Gastroesophageal sphincter (tissue), 4 donors: ENCODE measurements around the gene CEP135. TPM values are rescaled to one million over a fixed set of nuclear protein-coding genes. Genes with fewer than 3 reads are reported as not detected.

Experiments
- ATAC-seq: fragments of 150-250 bp; one replicate; pipeline ENCODE4 v1.9.1; 2016; ENCODE audit warnings: mild to moderate bottlenecking, moderate library complexity
- H3K27ac ChIP-seq, 4 donors: fragments of 200-600 bp; sonication (generic) in 3 of 4; 1 replicate in 3 of 4; 2 replicates in 1 of 4; pipeline ENCODE4 v1.5.1; 2016 to 2019
- H3K27me3 ChIP-seq: fragments of 200-600 bp; sonication (generic); one replicate; pipeline ENCODE4 v1.5.1; 2019
- H3K36me3 ChIP-seq, 2 donors: fragments of 200-600 bp; sonication (generic); one replicate each; pipeline ENCODE4 v1.5.1; 2019; ENCODE audit warnings: control low read depth in 1 of 2
- H3K4me1 ChIP-seq, 3 donors: fragments of 200-600 bp; sonication (generic); 1 replicate in 2 of 3; 2 replicates in 1 of 3; pipeline ENCODE4 v1.5.1; 2016 to 2019; ENCODE audit warnings: control low read depth in 2 of 3
- H3K4me3 ChIP-seq, 2 donors: fragments of 200-600 bp; sonication (generic); one replicate each; pipeline ENCODE4 v1.5.1; 2019; ENCODE audit warnings: mild to moderate bottlenecking in 1 of 2, moderate library complexity in 1 of 2
- H3K9me3 ChIP-seq, 3 donors: fragments of 200-600 bp; sonication (generic); one replicate each; pipeline ENCODE4 v1.5.1; 2017 to 2019; ENCODE audit warnings: control low read depth in 2 of 3
- CTCF ChIP-seq, 4 experiments: fragments of 200-600 bp in 2 of 4; fragments of 450-650 bp in 2 of 4; sonication (generic) in 1 of 4; IDR thresholded peaks; one replicate each; pipeline ENCODE4 v1.5.1; 2017 to 2019; ENCODE audit warnings: antibody characterized with exemption in 4 of 4, mild to moderate bottlenecking in 2 of 4, moderate library complexity in 2 of 4
- EP300 ChIP-seq: sonication (generic); formaldehyde crosslinking; IDR thresholded peaks from one replicate; pipeline ENCODE4 v1.6.1; 2017; ENCODE audit warnings: antibody characterized with exemption, mild to moderate bottlenecking
- POLR2A ChIP-seq, 2 donors: fragments of 450-650 bp; IDR thresholded peaks; one replicate each; pipeline ENCODE4 v1.6.1; 2017; ENCODE audit warnings: antibody characterized with exemption in 2 of 2, mild to moderate bottlenecking in 2 of 2, moderate library complexity in 1 of 2
- POLR2AphosphoS5 ChIP-seq: sonication (generic); formaldehyde crosslinking; IDR thresholded peaks from one replicate; pipeline ENCODE4 v1.6.1; 2017; ENCODE audit warnings: antibody characterized with exemption
- WGBS, 2 donors: methylation state at CpG; one replicate each; pipeline ENCODE4 v1.1.5; 2018; ENCODE audit warnings: low coverage in 1 of 2; 5-methylcytosine and 5-hydroxymethylcytosine counted together
- total RNA-seq, 4 donors: library from RNA; depleted of rRNA; stranded (reverse); fragments of >200 nt; gene quantifications; one replicate each; pipeline ENCODE4 v1.1.0, GENCODE V29; 2016

Gene CEP135
- total RNA-seq, 4 donors from 2014 or later, result 4.5 to 5.3 (median 4.7) TPM

- H3K27ac ChIP-seq, result no peak overlapping the region
- H3K4me1 ChIP-seq, result no peaks in the 10 kb centered on the region
- H3K36me3 ChIP-seq, result peaks cover 0 to 7% of the 10 kb centered on the region in 2 donors
- TF ChIP-seq POLR2AphosphoS5, result no peak
- no peak for TF ChIP-seq POLR2A (IDR thresholded peaks at IDR 0.05)
- no peak for TF ChIP-seq EP300
- no peak for ATAC-seq
- WGBS, 2 donors, result 55 to 83% methylated on average over 2 of the region's 2 CpGs
- no peak overlapping the region for H3K4me3 ChIP-seq
- H3K27me3 ChIP-seq, result no peaks in the 10 kb centered on the region
- H3K9me3 ChIP-seq, result peaks cover 0 to 11% (median 0%) of the 10 kb centered on the region in 3 donors
Observed at GRCh38 chr4:55939421-55939820, 9.3 kb upstream of the CEP135 start.

- no peak overlapping the region for H3K27ac ChIP-seq
- WGBS, 2 donors, result 96 to 100% methylated on average over 2 to 3 of the region's 3 CpGs
- ATAC-seq, result no peak
Observed at GRCh38 chr4:55941881-55942396, 6.8 kb upstream of the CEP135 start.

GRCh38 chr4:55947254-55947882, 1.4 kb upstream of the CEP135 start:
- 4 to 18% methylated on average over 4 to 5 of the region's 6 CpGs for WGBS, 2 donors
- Histone ChIP-seq H3K27me3 (no peaks in the 10 kb centered on the region), H3K4me3 (peak overlapping the region; percentile 41 to 68), H3K36me3 (peaks cover 0 to 3% of the 10 kb centered on the region in 2 donors), H3K9me3 (no peaks in the 10 kb centered on the region), H3K4me1 (peaks cover 5 to 28% (median 8%) of the 10 kb centered on the region in 3 donors), H3K27ac (peak overlapping the region; percentile 6 to 92 (median 88))
- no peak for TF ChIP-seq CTCF (IDR thresholded peaks at IDR 0.05)
- no peak for ATAC-seq

More at GRCh38 chr4:55941881-55942396, 6.8 kb upstream of the CEP135 start:
- TF ChIP-seq EP300 (no peak), POLR2AphosphoS5 (no peak), POLR2A (IDR thresholded peaks at IDR 0.05) (no peak), CTCF (IDR thresholded peaks at IDR 0.05) (no peak)
- H3K27me3 ChIP-seq, result no peaks in the 10 kb centered on the region
- H3K36me3 ChIP-seq, result peaks cover 0 to 7% of the 10 kb centered on the region in 2 donors
- H3K4me1 ChIP-seq, result no peaks in the 10 kb centered on the region
- peaks cover 0 to 8% (median 0%) of the 10 kb centered on the region in 3 donors for H3K9me3 ChIP-seq
- H3K4me3 ChIP-seq, result no peak overlapping the region

GRCh38 chr4:55947912-55948725, 626 bp upstream of the CEP135 start:
- 2 to 6% methylated on average over 9 to 19 of the region's 19 CpGs for WGBS, 2 donors
- Histone ChIP-seq H3K9me3 (no peaks in the 10 kb centered on the region), H3K27me3 (no peaks in the 10 kb centered on the region), H3K4me1 (peaks cover 5 to 28% (median 8%) of the 10 kb centered on the region in 3 donors), H3K27ac (peak overlapping the region; percentile 6 to 92 (median 88)), H3K4me3 (peak overlapping the region; percentile 41 to 68), H3K36me3 (peaks cover 0 to 9% of the 10 kb centered on the region in 2 donors)
- no peak for ATAC-seq
- no peak for TF ChIP-seq CTCF (IDR thresholded peaks at IDR 0.05)
- TF ChIP-seq POLR2A (IDR thresholded peaks at IDR 0.05), result no peak
- no peak for TF ChIP-seq EP300
- no peak for TF ChIP-seq POLR2AphosphoS5

- peak overlapping the region; percentile 41 to 68 for H3K4me3 ChIP-seq
- H3K36me3 ChIP-seq, result peaks cover 3 to 15% of the 10 kb centered on the region in 2 donors
- ATAC-seq, result no peak
- TF ChIP-seq CTCF (IDR thresholded peaks at IDR 0.05) (no peak), POLR2A (IDR thresholded peaks at IDR 0.05) (no peak), POLR2AphosphoS5 (no peak), EP300 (no peak)
- peak overlapping the region; percentile 9 to 92 (median 88) for H3K27ac ChIP-seq
- H3K27me3 ChIP-seq, result no peaks in the 10 kb centered on the region
- WGBS, 2 donors, result 6 to 8% methylated on average over 3 of the region's 3 CpGs
- H3K9me3 ChIP-seq, result no peaks in the 10 kb centered on the region
- H3K4me1 ChIP-seq, result peaks cover 5 to 28% (median 8%) of the 10 kb centered on the region in 3 donors
Observed at GRCh38 chr4:55949482-55949802, 697 bp downstream of the CEP135 start.
